HG03060 (cell line): Measurements from ENCODE around the gene ECE2.
A peak's percentile ranks its signal among the peaks of the same experiment; 100 is the strongest.

Experiments used
- ATAC-seq: cut with Tn5 transposase; IDR thresholded peaks from one replicate; pipeline ENCODE4 v1.9.1; 2021; ENCODE audit warnings: low read depth, moderate number of reproducible peaks; ENCODE audit not compliant: unreplicated experiment

The ECE2 gene

DNA sequence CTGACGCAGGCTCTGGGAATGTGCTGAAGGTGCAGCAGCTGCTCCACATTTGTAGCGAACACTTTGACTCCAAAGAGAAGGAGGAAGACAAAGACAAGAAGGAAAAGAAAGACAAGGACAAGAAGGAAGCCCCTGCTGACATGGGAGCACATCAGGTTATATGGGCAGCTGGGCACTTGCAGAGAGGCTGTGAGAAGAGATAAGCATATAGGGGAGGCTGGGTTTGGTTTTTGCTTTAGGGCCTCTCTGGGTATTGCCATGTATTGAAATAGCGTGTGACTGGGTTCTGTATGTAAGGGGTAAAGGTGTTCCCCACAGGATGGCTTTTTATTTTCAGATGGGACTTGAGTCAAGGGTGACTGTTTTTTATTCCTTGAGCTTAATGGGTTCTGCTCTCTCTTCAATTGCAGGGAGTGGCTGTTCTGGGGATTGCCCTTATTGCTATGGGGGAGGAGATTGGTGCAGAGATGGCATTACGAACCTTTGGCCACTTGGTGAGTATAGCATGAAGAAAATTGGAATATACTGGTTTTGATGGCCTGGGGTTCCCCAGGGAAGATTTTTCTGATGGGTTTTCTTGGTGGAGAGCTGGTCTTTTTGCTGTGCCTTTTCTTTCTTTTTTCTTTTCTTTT lies 30.6 kb downstream of the ECE2 start:
- no peak for ATAC-seq

DNA sequence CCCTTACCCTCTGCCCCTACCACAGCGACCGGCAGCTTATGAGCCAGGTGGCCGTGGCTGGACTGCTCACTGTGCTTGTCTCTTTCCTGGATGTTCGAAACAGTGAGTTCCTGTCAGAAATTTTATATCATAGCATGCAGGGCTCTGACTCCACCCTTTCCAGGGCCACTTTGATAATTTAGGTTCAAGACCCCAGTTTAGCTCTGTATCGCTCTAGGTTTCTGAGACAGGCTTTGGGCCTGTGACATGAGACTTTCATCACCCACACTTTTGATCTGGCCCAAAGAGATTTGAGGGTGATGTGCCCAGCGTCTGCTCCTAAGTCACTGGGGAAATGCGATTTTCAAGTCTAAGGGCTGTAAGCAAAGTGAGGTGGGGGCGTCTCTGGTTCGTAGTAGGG lies 32.1 kb downstream of the ECE2 start:
- no peak for ATAC-seq

DNA sequence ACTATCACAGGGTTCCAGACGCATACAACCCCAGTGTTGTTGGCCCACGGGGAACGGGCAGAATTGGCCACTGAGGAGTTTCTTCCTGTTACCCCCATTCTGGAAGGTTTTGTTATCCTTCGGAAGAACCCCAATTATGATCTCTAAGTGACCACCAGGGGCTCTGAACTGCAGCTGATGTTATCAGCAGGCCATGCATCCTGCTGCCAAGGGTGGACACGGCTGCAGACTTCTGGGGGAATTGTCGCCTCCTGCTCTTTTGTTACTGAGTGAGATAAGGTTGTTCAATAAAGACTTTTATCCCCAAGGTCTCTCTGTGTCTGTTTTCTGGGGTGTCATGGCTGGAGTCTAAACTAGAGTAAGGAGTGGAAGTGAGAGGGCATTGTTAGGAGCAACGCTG lies 32.9 kb downstream of the ECE2 start:
- no peak for ATAC-seq

DNA sequence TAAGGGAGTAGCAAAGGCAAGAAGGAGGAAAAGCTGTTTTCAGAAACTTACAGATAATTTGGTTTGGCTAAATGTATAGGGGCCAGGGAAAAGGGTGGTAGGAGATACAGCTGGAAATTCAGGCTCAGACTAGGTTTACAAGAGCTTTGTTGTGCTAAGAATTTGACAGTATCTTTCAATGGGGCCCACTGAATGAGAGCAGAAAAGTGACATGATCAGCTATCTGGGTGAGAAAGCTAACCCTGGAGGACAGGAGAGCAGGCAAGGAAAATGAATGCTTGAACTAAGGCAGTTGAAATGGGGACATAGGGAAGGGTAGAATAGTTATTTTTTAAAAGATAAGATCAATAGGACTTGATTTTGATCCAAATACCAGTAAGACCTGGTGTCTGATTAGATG lies 35.8 kb downstream of the ECE2 start:
- ATAC-seq = no peak

DNA sequence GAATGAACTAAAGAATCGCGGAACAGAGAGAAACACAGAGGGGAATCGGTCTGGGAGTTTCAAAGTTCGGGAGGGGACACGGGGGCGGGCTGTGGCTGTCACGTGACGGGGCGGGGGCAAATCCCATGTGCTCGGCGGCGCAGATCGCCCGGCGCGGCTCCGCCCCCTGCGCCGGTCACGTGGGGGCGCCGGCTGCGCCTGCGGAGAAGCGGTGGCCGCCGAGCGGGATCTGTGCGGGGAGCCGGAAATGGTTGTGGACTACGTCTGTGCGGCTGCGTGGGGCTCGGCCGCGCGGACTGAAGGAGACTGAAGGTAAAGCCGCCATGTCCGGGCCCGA lies 38.5 kb downstream of the ECE2 start, which contains the start of gene EIF4G1:
EIF4G1 (plus strand) TSS at position 244 of the 337 bp plus-strand sequence. CDS start 1,191 bp downstream, outside the sequence.
- peak; percentile 72 for ATAC-seq

DNA sequence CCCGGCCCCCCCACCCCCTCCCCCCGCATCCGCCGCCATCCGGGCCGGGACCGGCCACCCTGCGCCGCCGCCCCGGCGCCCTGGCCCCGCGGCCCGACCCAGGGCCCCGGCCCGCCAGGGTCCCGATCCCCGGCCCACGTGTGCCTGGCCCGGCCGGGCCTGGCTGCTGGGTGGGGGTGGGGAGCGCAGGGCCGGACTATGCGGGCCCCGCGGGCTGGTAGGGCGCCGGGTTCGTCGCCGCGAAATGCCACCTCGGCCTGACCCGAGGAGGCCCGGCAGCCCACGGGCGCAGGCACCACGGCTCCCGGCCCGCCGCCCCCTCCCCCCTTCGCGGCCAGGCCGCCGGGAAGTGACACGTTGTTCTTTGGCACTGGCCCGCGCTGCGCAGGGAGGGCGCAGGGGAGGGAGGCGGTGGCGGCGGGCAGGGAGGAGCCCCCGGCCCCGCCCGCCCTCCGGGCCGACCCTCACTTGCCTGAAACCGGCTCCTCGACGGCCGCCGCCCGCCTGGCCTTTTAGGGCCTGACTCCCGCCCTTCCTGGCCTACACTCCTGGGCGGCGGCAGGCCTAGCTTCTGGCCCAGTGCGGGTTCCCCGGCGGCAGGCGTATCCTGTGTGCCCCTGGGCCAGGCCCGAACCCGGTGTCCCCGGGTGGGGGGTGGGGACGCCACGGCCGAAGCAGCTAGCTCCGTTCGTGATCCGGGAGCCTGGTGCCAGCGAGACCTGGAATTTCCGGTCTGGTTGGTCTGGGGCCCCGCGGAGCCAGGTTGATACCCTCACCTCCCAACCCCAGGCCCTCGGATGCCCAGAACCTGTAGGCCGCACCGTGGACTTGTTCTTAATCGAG lies 39.1 kb downstream of the ECE2 start:
- ATAC-seq = peak; percentile 22

DNA sequence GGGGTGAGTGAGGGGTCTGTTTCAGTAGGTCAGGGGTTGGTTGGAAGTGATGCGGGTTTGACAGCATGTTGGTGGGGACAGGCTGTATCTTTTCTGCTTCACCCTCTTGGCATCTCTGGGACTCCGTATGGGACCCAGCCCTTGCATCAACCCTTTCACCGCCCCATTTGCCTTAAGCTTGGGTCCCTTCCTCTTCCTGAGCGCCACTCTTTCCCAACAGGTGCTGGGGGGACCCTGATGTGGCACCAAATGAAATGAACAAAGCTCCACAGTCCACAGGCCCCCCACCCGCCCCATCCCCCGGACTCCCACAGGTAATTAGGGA lies 39.7 kb downstream of the ECE2 start:
- ATAC-seq = no peak

DNA sequence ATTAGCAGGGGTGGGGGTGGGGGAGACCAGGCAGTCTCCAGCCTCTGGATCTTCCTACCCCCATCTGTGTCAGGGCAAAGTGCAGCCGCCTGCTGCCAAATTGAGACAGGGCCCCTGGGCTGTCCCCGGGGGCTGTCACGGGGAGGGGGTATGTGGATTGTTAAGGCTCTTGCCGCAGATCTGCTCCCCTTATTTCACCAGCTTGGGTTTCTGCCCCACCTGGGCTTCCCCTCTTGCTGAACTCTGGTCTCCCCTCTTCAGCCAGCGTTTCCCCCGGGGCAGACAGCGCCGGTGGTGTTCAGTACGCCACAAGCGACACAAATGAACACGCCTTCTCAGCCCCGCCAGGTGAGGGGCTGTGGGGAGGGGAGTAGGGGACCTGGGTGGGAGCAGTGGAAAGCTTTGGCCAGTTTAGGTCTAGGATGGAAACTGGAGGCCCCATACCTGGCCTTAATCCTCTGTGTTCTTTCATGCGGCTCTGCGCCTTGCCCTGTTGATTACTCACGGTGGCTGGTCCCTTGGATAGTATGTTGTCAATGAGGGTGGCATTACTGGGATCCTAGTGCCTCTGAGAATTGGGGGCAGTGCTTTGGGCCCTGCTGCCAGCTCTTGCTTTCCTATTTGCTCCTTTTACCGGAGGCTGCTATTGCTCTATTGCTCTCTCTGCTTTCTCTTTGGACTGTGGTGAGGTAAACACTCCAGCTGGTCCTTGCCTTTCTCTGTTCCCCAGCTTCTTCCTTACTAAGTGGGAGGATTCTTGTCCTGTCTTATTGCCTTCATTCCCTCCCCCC lies 40.2 kb downstream of the ECE2 start:
- ATAC-seq = no peak

DNA sequence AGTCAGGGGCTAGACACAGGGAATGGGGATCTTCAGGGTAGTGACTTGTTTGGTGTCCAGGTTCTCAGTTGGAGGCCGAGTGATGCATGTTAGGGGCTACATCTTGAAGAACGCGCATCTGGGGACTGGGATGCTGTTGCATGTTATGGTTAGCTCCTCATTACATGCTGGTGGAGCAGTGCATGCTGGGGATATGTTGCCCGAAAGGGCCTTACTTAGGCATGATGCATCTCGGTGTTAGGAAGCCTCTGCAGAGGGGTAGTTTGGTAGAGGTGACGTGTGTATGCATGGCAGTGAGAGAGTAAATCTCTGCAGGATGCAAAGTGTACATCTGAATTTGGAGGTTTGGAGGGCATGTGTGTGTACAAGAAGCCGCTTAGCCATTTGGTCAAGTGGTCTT lies 41.0 kb downstream of the ECE2 start:
- ATAC-seq = no peak

DNA sequence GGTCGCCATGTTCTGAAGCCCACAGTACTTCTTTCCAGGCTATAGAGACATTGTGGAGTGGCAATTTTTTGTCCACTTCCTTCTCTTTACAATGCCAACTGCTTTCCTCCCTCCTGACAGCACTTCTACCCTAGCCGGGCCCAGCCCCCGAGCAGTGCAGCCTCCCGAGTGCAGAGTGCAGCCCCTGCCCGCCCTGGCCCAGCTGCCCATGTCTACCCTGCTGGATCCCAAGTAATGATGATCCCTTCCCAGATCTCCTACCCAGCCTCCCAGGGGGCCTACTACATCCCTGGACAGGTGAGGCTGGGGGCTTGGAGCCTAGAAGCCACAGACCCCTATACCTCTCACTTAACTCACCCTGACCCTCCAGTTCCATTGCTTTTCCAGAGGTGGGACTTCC lies 41.4 kb downstream of the ECE2 start:
- no peak for ATAC-seq

DNA sequence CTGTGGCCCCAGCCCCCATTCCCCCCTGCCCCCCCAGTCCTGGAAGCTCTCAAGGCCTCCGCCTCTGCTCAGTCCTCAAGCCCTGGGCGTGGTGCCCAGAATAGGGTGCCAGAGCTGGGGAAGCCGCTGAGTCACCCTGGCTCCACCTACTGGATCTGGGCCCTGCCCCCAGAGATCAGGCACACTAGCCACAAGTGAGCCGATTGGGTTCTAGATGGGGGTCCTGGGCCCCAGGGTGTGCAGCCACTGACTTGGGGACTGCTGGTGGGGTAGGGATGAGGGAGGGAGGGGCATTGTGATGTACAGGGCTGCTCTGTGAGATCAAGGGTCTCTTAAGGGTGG lies 44.3 kb downstream of the ECE2 start:
- no peak for ATAC-seq

DNA sequence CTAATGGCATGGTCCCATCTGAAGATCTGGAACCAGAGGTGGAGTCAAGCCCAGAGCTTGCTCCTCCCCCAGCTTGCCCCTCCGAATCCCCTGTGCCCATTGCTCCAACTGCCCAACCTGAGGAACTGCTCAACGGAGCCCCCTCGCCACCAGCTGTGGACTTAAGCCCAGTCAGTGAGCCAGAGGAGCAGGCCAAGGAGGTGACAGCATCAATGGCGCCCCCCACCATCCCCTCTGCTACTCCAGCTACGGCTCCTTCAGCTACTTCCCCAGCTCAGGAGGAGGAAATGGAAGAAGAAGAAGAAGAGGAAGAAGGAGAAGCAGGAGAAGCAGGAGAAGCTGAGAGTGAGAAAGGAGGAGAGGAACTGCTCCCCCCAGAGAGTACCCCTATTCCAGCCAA lies 45.8 kb downstream of the ECE2 start:
- no peak for ATAC-seq

DNA sequence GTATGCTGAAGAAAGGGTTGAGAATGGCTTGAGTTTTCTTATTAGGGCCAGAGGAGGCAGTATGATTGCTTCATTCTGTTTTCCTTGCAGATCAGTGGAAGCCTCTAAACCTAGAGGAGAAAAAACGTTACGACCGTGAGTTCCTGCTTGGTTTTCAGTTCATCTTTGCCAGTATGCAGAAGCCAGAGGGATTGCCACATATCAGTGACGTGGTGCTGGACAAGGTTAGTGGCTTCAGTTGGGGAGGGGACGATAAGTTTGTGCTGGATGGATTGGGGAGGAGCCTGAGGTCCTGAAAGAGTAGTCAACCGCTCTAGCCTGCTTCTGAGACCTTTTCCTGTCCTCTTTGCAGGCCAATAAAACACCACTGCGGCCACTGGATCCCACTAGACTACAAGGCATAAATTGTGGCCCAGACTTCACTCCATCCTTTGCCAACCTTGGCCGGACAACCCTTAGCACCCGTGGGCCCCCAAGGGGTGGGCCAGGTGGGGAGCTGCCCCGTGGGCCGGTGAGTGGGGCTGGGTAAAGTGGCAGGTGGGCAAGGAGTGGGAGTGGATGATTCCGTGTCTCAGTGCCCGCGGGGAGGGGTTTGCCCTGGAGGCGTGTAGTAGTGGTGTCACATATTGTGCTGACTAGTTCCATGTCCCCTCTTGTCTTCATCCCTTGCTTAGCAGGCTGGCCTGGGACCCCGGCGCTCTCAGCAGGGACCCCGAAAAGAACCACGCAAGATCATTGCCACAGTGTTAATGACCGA lies 47.1 kb downstream of the ECE2 start:
- ATAC-seq = no peak

DNA sequence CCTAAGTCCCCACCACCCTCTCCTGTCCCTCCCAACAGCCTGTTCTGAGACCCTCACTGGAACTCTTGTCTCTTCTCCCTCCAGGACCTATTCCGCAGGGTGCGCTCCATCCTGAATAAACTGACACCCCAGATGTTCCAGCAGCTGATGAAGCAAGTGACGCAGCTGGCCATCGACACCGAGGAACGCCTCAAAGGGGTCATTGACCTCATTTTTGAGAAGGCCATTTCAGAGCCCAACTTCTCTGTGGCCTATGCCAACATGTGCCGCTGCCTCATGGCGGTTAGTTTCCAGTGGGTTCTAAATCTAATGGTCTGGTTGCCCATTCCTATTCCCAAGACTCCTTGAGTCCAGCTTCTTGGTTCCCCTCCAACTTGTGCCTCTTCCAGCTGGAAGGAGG lies 47.9 kb downstream of the ECE2 start:
- no peak for ATAC-seq

DNA sequence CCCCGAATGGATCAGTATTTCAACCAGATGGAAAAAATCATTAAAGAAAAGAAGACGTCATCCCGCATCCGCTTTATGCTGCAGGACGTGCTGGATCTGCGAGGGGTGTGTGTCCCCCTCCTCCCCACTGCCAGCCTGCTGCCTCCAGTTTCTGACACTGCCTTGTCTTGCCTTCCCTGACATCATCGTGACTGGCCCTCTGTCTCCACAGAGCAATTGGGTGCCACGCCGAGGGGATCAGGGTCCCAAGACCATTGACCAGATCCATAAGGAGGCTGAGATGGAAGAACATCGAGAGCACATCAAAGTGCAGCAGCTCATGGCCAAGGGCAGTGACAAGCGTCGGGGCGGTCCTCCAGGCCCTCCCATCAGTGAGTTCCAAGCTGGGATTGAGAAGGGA lies 49.4 kb downstream of the ECE2 start:
- ATAC-seq = no peak

DNA sequence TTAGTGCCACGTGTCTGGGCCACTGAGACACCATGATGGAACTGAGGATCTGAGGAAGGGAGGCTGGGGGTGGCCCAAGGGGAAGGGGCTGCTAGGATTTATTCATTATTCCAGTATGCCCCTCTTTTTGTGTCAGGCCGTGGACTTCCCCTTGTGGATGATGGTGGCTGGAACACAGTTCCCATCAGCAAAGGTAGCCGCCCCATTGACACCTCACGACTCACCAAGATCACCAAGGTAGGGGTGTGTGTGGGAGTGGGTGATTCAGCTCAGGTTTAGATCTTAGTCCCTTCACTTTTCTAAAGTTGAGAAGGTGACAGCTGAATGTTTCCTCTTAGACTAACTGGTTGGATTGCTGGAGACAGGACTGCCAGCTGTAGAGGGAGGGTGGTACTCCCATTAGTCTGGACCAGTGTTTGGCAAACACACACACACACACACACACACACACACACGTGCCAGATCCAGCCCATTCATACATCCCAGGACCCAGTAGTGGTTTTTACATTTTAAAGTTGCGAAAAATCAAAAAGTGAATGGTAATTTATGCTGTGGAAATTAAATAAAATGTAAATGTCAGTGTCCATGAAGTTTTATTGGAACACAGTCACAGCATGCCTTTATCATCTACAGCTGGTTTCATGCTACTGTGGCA lies 50.0 kb downstream of the ECE2 start:
- no peak for ATAC-seq

DNA sequence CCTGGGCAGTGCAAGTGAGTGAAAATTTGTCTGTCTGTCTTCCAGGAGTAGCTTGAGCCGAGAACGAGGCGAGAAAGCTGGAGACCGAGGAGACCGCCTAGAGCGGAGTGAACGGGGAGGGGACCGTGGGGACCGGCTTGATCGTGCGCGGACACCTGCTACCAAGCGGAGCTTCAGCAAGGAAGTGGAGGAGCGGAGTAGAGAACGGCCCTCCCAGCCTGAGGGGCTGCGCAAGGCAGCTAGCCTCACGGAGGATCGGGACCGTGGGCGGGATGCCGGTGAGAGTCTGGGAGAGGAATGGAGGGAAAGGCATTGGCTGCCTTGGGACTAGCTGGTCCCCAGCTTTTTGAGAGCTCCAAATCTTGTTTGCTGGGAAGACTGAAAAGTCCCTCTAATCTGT lies 51.3 kb downstream of the ECE2 start:
- no peak for ATAC-seq

DNA sequence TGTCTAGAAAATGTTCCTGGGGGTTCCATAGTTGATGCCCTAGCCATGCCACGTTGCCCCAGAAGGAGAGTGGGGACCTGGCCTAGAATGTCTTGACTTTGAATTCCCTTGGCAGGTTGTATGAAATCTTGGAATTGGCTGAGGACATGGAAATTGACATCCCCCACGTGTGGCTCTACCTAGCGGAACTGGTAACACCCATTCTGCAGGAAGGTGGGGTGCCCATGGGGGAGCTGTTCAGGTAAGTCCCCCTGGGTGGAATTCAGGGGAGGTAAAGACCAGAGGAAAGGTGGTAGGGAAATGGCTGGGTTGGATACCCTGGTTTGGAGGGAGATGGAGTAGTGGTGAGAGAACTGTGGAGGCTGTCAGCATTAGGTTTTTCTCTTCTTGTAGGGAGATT lies 52.7 kb downstream of the ECE2 start:
- no peak for ATAC-seq

DNA sequence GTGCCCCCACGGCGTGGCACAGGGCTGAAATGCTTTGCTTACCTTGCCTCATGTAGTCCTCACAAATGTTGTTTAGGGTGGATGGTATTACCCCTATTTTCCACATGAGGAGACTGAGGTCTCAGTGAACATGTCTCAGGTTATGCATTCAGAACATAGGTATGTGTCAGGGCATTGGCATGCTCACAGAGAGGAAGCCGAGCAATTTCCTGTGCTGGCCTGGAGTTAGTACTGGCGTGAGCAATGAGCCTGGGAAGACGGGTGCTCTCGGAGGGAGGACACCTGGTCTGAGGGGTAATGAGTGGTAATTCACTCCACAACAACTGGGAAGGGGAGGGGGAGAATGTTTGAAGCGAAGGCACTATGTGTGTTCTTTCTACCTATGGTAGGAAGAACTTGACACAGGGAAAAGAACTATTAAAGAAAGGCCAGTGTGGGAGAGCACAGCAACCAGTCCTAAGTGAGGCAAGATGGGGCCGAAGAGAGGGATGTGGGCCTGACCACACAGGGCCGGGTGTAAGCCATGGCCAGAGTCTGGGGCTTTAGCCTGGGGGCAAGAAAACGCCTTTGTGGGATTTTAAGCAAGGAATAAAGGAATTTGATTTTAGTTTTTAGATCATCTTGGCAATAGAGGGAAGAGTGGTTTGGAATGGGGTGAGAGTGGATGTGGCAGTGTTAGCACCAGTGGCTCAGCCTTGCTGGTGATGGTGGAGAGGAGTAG lies 56.7 kb downstream of the ECE2 start:
- no peak for ATAC-seq

DNA sequence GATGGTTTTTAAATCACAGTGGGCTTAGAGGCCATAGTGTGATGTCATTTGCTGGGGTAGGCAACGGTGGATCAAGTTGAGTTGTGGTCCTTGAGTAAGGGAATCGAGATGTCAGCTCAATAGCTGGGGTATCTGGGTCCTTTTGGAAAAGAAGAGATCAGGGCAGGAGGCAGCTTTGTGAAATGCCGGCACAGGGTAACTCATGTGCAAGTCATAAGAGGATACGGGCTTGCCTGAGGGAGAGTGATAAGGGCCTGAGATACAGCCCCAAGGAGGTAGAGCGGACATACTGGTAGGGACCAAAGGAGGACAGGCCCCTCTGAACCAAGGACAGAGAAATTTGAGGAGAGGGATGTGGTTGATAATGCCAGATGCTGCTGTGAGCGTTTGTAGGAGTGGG lies 57.4 kb downstream of the ECE2 start:
- ATAC-seq = no peak
